IPS-NIHi7 (cell line): Measurements from ENCODE around the gene HYAL3.

Experiments
- DNase-seq: peaks from one replicate; pipeline ENCODE4 v3.0.0; 2012; ENCODE audit warnings: mixed read lengths; ENCODE audit errors: extremely low spot score

The HYAL3 gene

DNA sequence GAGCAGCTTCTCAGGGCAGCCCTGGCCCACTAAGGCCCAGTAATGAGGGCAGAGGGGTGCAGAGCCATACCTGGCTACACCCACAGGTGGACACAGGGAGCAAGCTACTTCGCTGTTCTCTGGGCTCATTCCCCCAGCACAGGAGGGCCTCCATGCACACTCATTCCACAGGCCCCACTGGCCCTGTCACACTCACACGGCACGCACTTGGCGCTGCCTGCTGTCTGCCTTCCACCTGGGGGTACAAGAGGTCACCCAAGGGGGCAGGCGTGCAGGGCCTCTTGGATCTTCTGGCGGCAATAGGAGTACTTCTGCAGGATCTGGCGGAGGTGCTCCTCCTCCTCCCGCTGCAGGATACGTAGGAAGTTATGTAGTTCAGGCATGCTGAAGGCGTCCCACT lies 31.1 kb upstream of the HYAL3 start:
- no peak for DNase-seq

DNA sequence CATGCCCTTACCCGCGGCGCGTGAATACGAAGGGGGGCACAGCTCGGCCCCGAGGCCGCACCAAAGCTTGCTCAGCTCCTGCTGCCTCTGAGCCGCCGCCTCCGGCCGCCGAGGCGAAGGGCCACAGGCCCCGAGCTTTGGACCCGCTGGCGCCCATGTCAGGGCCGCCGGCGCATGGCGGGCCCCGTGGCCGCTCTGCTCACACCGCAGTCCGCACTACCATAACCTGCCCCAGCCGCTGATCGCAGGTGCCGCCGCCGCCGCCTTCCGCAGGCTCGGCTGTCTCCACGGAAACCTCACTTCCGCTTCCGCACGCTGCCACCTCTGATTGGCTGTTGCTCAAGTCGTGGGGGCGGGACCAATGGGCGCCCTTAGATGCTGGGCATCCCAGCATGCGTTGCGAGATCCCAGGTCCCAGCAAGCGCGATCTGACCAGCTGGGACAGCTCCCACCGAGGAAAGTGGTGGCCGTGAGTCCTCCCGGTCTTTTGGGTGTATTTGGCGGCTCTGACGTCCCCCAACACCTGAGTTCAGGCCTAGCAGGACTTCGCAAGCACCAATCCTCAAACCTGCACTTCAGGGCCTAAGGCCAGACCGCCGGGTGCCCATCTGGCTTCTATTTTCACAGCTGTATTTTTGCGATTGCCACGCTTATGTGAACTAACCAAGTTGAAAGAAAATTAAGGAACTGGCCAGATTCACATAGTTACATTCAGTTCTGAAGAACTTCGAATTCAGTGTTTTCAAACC lies 28.9 kb upstream of the HYAL3 start, which contains the start of gene TUSC2:
Gene TUSC2, minus strand, starts transcription at position 281 of the 749 bp plus-strand sequence. Its CDS starts 124 bp downstream, at position 157.
- peak; percentile 94 for DNase-seq

GRCh38 chr3:50327129-50327528 lies 27.9 kb upstream of the HYAL3 start:
- no peak for DNase-seq

DNA sequence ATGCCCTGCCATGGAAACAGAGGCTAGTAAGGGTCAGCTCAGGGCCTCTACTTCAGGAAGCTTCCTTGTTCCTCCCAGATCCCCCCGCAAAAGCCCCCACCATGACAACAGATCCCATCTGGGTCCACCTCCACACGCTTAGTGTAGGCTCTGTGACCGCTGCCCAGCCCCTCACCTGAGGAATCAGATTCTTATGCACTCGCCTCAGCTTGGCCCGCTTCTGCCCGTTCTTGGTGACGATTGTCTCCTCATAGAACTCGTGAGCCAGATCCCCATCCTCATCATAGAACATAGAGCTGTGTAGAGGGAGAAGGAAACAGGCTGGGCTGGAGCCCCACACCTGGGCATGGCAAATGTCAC lies 27.0 kb upstream of the HYAL3 start:
- DNase-seq: no peak

GRCh38 chr3:50325497-50326181 lies 26.4 kb upstream of the HYAL3 start:
- DNase-seq: no peak

DNA sequence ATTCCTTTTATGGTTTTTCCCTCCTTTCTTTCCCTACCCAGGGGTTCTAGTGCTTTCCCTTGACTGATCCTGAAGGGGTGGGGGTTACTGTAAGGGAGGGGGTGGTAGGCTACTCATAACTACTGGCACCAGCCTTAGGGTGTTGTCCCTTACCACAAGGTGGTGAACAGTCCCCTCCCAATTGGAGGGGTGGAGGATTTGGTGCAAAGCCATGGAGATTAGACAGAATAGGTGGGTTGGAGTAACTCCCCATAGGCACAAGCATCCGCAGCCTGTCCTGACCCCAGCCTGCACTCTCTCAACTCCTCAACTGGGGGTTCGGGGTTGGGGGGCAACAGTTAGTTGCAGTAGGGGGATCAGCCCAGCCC lies 25.9 kb upstream of the HYAL3 start:
- DNase-seq: no peak

- DNase-seq: peak; percentile 78
Observed at GRCh38 chr3:50324351-50325112, 25.3 kb upstream of the HYAL3 start.

GRCh38 chr3:50323614-50324199 lies 24.5 kb upstream of the HYAL3 start:
- no peak for DNase-seq

- DNase-seq: no peak
Observed at GRCh38 chr3:50323092-50323600, 23.9 kb upstream of the HYAL3 start.

DNA sequence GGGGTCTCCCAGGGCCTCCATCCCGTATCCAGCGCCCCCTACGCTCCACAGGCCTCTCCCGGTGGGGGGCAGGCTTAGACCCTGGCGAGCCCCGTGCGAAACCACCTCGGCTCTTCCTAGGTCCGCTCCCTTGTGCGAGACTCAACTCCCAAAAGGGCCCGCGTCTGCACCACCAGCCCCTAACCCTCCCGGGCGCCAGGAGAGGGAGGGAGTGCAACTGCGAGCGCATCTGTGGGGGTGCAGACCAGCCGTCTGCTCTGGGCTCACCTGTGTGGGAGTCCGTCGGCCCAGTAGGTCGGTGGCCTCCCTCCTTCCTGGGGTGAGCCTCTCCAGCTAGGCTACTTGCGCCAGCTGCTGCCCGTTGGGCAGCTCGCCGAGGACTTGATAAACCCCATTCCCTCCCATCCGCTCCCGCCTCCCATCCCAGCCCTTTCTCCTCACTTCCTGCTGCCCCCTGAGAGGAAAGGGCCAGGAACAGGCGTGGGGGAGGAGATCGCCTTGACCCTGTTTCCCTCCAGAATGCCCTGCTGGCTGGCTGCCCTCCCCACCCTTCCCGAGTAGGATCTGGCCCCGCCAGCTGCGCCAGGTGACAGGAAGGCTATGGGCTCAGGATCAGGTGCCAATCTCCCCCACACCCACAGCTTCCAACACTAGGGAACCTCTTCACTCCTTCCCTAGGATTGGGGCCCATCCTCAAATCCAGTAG lies 23.3 kb upstream of the HYAL3 start, which contains the start of gene HYAL2:
Gene HYAL2, minus strand, starts transcription at position 360 of the 706 bp plus-strand sequence. CDS start 2,256 bp downstream, outside the sequence.
- DNase-seq: no peak

- DNase-seq: no peak
Observed at GRCh38 chr3:50322115-50322385, 22.8 kb upstream of the HYAL3 start.

GRCh38 chr3:50321336-50322114 lies 22.3 kb upstream of the HYAL3 start:
- peak; percentile 87 for DNase-seq

GRCh38 chr3:50320853-50321335 lies 21.7 kb upstream of the HYAL3 start:
- DNase-seq: peak; percentile 85

- no peak for DNase-seq
Observed at GRCh38 chr3:50319894-50320625, 20.9 kb upstream of the HYAL3 start.

GRCh38 chr3:50319181-50319893 lies 20.1 kb upstream of the HYAL3 start:
- DNase-seq: no peak

GRCh38 chr3:50318615-50319014 lies 19.4 kb upstream of the HYAL3 start:
- no peak for DNase-seq

- DNase-seq: no peak
Observed at GRCh38 chr3:50318163-50318562, 19.0 kb upstream of the HYAL3 start.

DNA sequence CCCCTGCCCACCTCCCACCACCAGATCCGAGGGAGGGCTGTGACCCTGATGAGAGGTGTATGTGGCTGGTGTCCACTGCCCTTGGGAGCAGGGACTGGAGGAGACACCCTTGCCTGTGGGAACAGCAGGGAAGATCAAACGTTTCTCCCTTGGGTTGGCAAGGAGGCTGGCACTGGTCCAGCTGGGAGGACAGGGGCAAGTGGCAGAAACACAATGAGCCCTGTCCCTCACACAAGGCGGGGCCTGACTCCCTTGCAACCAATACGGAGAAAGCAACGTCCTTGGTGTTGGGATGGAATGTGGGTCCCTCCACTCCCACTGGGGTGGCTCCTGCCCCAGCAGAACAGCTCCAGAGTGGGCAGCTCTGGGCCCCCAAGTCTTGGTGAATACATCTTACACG lies 18.1 kb upstream of the HYAL3 start:
- DNase-seq: no peak

GRCh38 chr3:50316657-50317242 lies 17.5 kb upstream of the HYAL3 start:
- no peak for DNase-seq
